Measurements from ENCODE around the gene SFSWAP. TPM values are rescaled to one million over a fixed set of nuclear protein-coding genes. Genes with fewer than 3 reads are reported as not detected.

SFSWAP gene
- total and polyA plus RNA-seq, 3 donors from 2014 or later: 37.7 to 68.4 (median 62.4) TPM

DNA sequence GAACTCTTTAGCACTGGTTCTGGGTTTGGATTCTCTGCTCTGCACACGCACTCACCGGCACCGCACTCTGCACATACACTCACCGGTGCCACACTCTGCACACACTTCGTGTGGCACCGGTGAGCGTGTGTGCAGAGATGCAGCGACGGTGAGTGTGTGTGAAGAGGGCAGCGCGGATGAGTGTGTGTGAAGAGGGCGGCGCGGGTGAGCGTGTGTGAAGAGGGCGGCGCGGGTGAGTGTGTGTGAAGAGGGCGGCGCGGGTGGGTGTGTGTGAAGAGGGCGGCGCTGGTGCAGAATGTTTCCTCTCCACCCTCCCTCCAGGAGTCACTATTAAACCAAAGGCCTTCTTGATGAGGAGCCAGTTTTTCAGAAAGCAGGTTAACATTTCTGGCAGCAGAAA lies 68.1 kb downstream of the SFSWAP start:
- no peaks in the 10 kb centered on the region for H3K27me3 ChIP-seq
- H3K4me3 ChIP-seq: no peak overlapping the region
- TF ChIP-seq, protein P1, sequence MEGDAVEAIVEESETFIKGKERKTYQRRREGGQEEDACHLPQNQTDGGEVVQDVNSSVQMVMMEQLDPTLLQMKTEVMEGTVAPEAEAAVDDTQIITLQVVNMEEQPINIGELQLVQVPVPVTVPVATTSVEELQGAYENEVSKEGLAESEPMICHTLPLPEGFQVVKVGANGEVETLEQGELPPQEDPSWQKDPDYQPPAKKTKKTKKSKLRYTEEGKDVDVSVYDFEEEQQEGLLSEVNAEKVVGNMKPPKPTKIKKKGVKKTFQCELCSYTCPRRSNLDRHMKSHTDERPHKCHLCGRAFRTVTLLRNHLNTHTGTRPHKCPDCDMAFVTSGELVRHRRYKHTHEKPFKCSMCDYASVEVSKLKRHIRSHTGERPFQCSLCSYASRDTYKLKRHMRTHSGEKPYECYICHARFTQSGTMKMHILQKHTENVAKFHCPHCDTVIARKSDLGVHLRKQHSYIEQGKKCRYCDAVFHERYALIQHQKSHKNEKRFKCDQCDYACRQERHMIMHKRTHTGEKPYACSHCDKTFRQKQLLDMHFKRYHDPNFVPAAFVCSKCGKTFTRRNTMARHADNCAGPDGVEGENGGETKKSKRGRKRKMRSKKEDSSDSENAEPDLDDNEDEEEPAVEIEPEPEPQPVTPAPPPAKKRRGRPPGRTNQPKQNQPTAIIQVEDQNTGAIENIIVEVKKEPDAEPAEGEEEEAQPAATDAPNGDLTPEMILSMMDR (IDR thresholded peaks at IDR 0.05): no peak
- no peak for TF ChIP-seq POLR2A (IDR thresholded peaks at IDR 0.05)
- DNase-seq: no peak
- H3K27ac ChIP-seq: no peak overlapping the region
- no peaks in the 10 kb centered on the region for H3K36me3 ChIP-seq (ENCODE audit: low read depth, missing control alignments)
- intact Hi-C loops (cut with DNase I; ENCODE audit: low total_unique reads): no loop called here
- no peaks in the 10 kb centered on the region for H3K9me3 ChIP-seq
- no peaks in the 10 kb centered on the region for H3K4me1 ChIP-seq
- WGBS, 2 donors: 94 to 97% methylated on average over 23 of the region's 23 CpGs

DNA sequence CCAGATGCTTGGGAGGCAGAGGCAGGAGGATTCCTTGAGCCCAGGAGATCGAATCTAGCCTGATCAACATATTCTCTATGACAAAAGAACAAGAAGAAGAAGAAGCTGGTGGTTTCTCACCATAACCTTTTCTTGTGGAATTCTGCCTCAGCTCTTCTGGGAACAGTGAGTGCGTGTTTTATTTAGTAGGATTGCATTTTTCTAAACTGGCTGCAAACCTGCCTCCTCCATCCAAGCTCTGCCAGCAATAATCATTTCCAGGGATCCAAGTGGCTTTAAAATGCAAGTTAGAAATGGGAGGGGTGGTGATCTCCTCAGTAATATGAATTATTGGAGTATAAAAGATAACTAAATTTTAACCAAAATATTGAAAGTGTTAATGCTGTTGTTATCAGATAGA lies 71.2 kb downstream of the SFSWAP start:
- Histone ChIP-seq H3K27me3 (no peaks in the 10 kb centered on the region), H3K9me3 (no peaks in the 10 kb centered on the region), H3K36me3 (ENCODE audit: low read depth, missing control alignments) (no peaks in the 10 kb centered on the region), H3K4me3 (no peak overlapping the region), H3K4me1 (no peaks in the 10 kb centered on the region), H3K27ac (no peak overlapping the region)
- WGBS, 2 donors: 77 to 87% methylated on average over 2 of the region's 2 CpGs
- DNase-seq: no peak
- TF ChIP-seq, protein P1 (IDR thresholded peaks at IDR 0.05): no peak
- TF ChIP-seq POLR2A (IDR thresholded peaks at IDR 0.05): no peak
- intact Hi-C loops (cut with DNase I; ENCODE audit: low total_unique reads): no loop called here

DNA sequence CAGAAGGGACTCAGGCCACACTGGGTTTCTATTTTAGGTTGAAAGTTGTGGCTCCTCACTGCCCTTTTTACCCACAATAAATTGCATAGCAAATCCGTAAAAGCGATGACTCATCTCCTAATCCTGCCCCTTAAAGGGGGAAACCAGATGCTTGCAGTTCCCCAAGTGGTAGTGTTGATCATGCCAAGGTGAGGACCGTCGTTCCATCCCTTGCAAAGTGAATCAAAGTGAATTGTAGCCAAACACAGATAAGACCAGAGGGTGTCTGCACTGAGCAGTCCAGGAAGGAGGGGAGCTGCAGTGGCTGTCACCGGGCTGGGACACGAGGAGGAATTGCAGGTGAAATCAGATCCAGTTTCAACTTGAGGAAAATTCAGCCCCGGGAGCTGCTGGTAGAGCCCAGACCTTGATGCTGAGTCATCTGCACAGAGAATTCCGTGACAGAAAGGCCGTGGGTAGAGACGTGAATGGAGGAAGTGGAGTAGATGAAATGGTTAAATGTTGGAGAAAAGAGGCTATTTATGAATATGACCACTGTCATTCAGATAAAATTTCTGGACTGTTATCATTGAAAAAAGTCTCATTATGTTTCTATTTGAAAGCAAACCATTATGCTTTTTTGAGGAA lies 73.1 kb downstream of the SFSWAP start:
- TF ChIP-seq POLR2A (IDR thresholded peaks at IDR 0.05): no peak
- TF ChIP-seq, protein P1 (IDR thresholded peaks at IDR 0.05): no peak
- H3K27ac ChIP-seq: no peak overlapping the region
- no peaks in the 10 kb centered on the region for H3K36me3 ChIP-seq (ENCODE audit: low read depth, missing control alignments)
- intact Hi-C loops (cut with DNase I; ENCODE audit: low total_unique reads): no loop called here
- 60 to 70% methylated on average over 9 to 10 of the region's 10 CpGs for WGBS, 2 donors
- no peaks in the 10 kb centered on the region for H3K27me3 ChIP-seq
- no peak overlapping the region for H3K4me3 ChIP-seq
- no peaks in the 10 kb centered on the region for H3K9me3 ChIP-seq
- DNase-seq: no peak
- peaks cover under 1% of the 10 kb centered on the region for H3K4me1 ChIP-seq

DNA sequence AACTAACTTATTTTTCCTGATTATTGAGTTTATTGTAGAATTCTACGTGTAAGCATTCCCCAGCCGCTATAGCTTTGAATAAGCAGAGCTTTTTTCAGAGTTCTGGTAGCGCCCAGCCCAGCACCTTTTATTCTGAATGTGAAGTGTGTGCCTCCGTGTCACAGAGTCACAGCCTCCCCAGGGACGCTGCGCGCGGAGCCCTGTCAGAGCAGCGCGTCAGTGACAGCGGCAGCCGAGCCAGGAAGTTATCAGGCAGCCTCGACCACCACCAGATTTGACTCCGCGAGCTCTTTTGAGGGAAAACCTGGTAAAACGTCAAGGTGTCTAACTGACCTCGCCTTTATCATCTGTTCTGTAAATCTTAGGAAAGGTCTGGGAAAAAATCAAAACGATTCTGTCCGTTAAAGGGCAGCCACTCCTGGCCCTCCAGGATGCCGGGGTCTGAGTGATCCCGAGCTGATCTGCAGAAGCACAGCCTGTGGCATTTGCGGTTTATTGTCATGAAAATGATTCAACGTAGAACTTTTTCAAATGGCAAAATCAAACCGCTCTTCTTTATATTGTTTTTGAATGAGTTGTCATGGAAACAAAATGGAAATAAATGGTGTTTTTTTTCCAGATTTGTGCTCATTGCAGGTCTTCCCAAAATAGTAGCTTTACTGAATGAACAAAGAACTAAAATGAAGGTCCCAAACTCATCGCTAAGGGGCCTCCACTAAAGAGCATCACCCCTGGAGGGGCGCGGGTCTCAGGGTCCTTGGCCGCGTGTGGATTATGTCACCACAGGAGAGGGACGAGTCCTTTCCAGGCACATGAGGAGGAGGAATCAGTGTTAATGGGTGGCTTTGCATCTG lies 74.2 kb downstream of the SFSWAP start:
- TF ChIP-seq, protein P1 (IDR thresholded peaks at IDR 0.05): no peak
- no peak for TF ChIP-seq POLR2A (IDR thresholded peaks at IDR 0.05)
- H3K27me3 ChIP-seq: no peaks in the 10 kb centered on the region
- intact Hi-C loops (cut with DNase I; ENCODE audit: low total_unique reads): no loop called here
- no peaks in the 10 kb centered on the region for H3K9me3 ChIP-seq
- WGBS, 2 donors: 88 to 89% methylated on average over 30 of the region's 30 CpGs
- peaks cover 7% of the 10 kb centered on the region for H3K4me1 ChIP-seq
- H3K36me3 ChIP-seq (ENCODE audit: low read depth, missing control alignments): no peaks in the 10 kb centered on the region
- H3K4me3 ChIP-seq: no peak overlapping the region
- H3K27ac ChIP-seq: no peak overlapping the region
- DNase-seq: no peak

All from testis (tissue), 3 donors.